Vagina (tissue), 2 donors: ENCODE results near the gene ZNF700. TPM values are rescaled to one million over a fixed set of nuclear protein-coding genes. Genes with fewer than 3 reads are reported as not detected.
"Not testable (repeated sequence)": the region's sequence is repeated elsewhere in the genome, so short reads cannot be mapped to it uniquely, and the experiment has no call there.

Source experiments
- DNase-seq, 2 donors: peaks; one replicate each; pipeline ENCODE4 v3.0.0-alpha.2; 2017; ENCODE audit errors: extremely low spot score in 2 of 2
- H3K27ac ChIP-seq: fragments of 200-600 bp; sonication (generic); one replicate; pipeline ENCODE4 v1.5.1; 2019
- H3K27me3 ChIP-seq: fragments of 200-600 bp; sonication (generic); one replicate; pipeline ENCODE4 v1.5.1; 2019
- H3K36me3 ChIP-seq, 2 donors: fragments of 200-600 bp; sonication (generic); one replicate each; pipeline ENCODE4 v1.5.1; 2017 to 2019
- H3K4me1 ChIP-seq: fragments of 200-600 bp; sonication (generic); one replicate; pipeline ENCODE4 v1.5.1; 2019
- H3K4me3 ChIP-seq, 2 donors: fragments of 200-600 bp; sonication (generic); 1 replicate in 1 of 2; 2 replicates in 1 of 2; pipeline ENCODE4 v1.5.1; 2016 to 2019
- H3K9me3 ChIP-seq: fragments of 200-600 bp; sonication (generic); one replicate; pipeline ENCODE4 v1.5.1; 2019
- CTCF ChIP-seq, 3 experiments: fragments of 450-650 bp in 2 of 3; fragments of 200-600 bp in 1 of 3; sonication (generic) in 1 of 3; IDR thresholded peaks; one replicate each; pipeline ENCODE4 v1.5.1; 2017 to 2019; ENCODE audit warnings: antibody characterized with exemption in 3 of 3, mild to moderate bottlenecking in 2 of 3, moderate library complexity in 2 of 3
- POLR2A ChIP-seq, 2 donors: fragments of 450-650 bp; IDR thresholded peaks; one replicate each; pipeline ENCODE4 v1.6.1; 2017; ENCODE audit warnings: antibody characterized with exemption in 2 of 2, mild to moderate bottlenecking in 2 of 2, moderate library complexity in 2 of 2
- POLR2AphosphoS5 ChIP-seq, 2 donors: sonication (generic); formaldehyde crosslinking; IDR thresholded peaks; one replicate each; pipeline ENCODE4 v1.9.0; 2017; ENCODE audit warnings: antibody characterized with exemption in 2 of 2, mild to moderate bottlenecking in 2 of 2, low read depth in 1 of 2; ENCODE audit not compliant: insufficient read depth in 1 of 2
- intact Hi-C: fragments of 100-400 bp; cut with DNase I; formaldehyde crosslinking; loops from one replicate; pipeline ENCODE4 v1.15.1; 2023
- total RNA-seq: library from RNA; depleted of rRNA; stranded (reverse); fragments of >200 nt; gene quantifications from one replicate; pipeline ENCODE4 v1.2.3, GENCODE V29; 2016

Gene ZNF700
- total RNA-seq, 1 donor from 2014 or later: 14.7 TPM

GRCh38 chr19:11927227-11927626 is 2.3 kb downstream of the ZNF700 start:
- intact Hi-C loops: loop anchor here (5.0 kb wide), 1 partner anchor 60 kb away; no protein-coding TSS in a partner anchor
- DNase-seq: no peak
- Histone ChIP-seq H3K27ac (no peak overlapping the region), H3K4me3 (no peak overlapping the region), H3K9me3 (no peaks in the 10 kb centered on the region), H3K27me3 (no peaks in the 10 kb centered on the region), H3K4me1 (peaks cover 33% of the 10 kb centered on the region), H3K36me3 (peaks cover 0 to 4% of the 10 kb centered on the region in 2 donors)
- TF ChIP-seq POLR2AphosphoS5 (IDR thresholded peaks at IDR 0.05; ENCODE audit: insufficient read depth in 1 of 2, low read depth in 1 of 2) (no peak), CTCF (IDR thresholded peaks at IDR 0.05) (no peak), POLR2A (IDR thresholded peaks at IDR 0.05) (no peak)

DNA sequence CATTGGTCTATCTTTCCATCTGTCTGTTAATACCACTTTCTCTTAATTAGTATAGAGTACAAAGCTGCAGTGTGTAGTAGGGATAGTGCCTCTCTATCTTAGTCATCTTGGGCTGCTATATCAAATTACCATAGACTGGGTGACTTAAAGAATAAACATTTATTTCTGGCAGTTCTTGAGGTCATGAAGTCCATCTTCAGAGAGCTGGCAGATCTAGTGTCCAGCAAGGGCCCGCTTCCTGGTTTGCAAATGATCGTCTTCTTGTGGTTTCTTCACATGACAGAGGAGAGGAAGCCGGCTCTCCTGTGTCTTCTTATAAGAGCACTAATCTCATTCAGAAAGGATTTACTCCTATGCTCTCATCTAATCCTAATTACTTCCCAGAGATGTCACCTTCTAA is 6.1 kb downstream of the ZNF700 start:
- peaks cover 11% of the 10 kb centered on the region for H3K9me3 ChIP-seq
- H3K4me3 ChIP-seq: no peak overlapping the region
- intact Hi-C loops: no loop called here
- peaks cover 0 to 16% of the 10 kb centered on the region in 2 donors for H3K36me3 ChIP-seq
- no peak overlapping the region for H3K27ac ChIP-seq
- peaks cover 11% of the 10 kb centered on the region for H3K4me1 ChIP-seq
- no peak for TF ChIP-seq POLR2AphosphoS5 (IDR thresholded peaks at IDR 0.05; ENCODE audit: insufficient read depth in 1 of 2, low read depth in 1 of 2)
- no peak for TF ChIP-seq POLR2A (IDR thresholded peaks at IDR 0.05)
- no peak for TF ChIP-seq CTCF (IDR thresholded peaks at IDR 0.05)
- no peak for DNase-seq
- H3K27me3 ChIP-seq: no peaks in the 10 kb centered on the region

DNA sequence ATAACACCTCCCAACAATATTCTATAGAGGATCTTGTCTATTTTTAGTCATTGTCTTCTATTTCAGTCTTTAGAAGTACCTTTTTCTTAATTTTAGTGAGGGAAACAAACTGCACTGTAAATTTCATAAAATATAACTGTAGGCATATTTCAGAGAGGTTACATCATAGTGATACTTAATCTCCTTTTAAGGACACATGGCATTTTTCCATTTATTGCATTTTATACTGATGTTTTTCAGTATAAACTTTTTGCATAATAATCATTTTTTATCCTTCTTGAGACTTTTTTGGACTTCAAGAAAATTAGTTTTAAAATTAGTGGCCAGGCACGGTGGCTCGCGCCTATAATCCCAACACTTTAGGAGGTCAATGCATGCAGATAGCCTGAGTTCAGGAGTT is 6.6 kb downstream of the ZNF700 start:
- no peak for DNase-seq
- Histone ChIP-seq H3K27ac (no peak overlapping the region), H3K36me3 (peaks cover 0 to 16% of the 10 kb centered on the region in 2 donors), H3K4me1 (peaks cover 6% of the 10 kb centered on the region), H3K27me3 (no peaks in the 10 kb centered on the region), H3K9me3 (peaks cover 11% of the 10 kb centered on the region), H3K4me3 (no peak overlapping the region)
- no peak for TF ChIP-seq POLR2AphosphoS5 (IDR thresholded peaks at IDR 0.05; ENCODE audit: insufficient read depth in 1 of 2, low read depth in 1 of 2)
- no peak for TF ChIP-seq POLR2A (IDR thresholded peaks at IDR 0.05)
- TF ChIP-seq CTCF (IDR thresholded peaks at IDR 0.05): no peak
- intact Hi-C loops: no loop called here

GRCh38 chr19:11935829-11936228 is 10.9 kb downstream of the ZNF700 start:
- peaks cover 28% of the 10 kb centered on the region for H3K9me3 ChIP-seq
- intact Hi-C loops: not testable (repeated sequence)

GRCh38 chr19:11938383-11938782 is 13.5 kb downstream of the ZNF700 start:
- H3K4me1 ChIP-seq, DNase-seq, intact Hi-C loops, H3K27me3 ChIP-seq, H3K4me3 ChIP-seq, H3K27ac ChIP-seq: not testable (repeated sequence)
- H3K36me3 ChIP-seq: peaks cover 0 to 57% of the 10 kb centered on the region in 2 donors
- peaks cover 53% of the 10 kb centered on the region for H3K9me3 ChIP-seq

More at GRCh38 chr19:11935829-11936228, 10.9 kb downstream of the ZNF700 start:
- not testable (repeated sequence) for H3K4me3 ChIP-seq, DNase-seq, H3K27me3 ChIP-seq, H3K4me1 ChIP-seq, H3K27ac ChIP-seq
- peaks cover 0 to 35% of the 10 kb centered on the region in 2 donors for H3K36me3 ChIP-seq

DNA sequence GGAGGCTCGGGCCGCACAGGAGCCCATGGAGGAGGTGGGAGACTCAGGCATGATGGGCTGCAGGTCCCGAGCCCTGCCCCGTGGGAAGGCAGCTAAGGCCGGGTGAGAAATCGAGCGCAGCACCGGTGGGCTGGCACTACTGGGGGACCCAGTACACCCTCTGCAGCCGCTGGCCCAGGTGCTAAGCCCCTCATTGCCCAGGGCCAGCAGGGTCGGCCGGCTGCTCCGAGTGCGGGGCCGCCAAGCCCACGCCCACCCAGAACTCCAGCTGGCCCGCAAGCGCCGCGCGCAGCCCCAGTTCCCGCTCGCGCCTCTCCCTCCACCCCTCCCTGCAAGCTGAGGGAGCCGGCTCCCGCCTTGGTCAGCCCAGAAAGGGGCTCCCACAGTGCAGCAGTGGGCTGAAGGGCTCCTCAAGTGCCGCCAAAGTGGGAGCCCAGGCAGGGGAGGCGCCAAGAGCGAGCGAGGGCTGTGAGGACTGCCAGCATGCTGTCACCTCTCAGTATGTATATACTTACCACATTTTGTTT is 16.5 kb downstream of the ZNF700 start:
- H3K27me3 ChIP-seq, intact Hi-C loops, DNase-seq, H3K4me1 ChIP-seq, H3K27ac ChIP-seq: not testable (repeated sequence)
- Histone ChIP-seq H3K36me3 (peaks cover 0 to 72% of the 10 kb centered on the region in 2 donors), H3K9me3 (peaks cover 73% of the 10 kb centered on the region), H3K4me3 (peak overlapping the region in 1 of 2 donors; percentile 16)
